ENCODE measurements around the gene PSMB5.
A peak's percentile ranks its signal among the peaks of the same experiment; 100 is the strongest.
"Not testable (repeated sequence)": the region's sequence is repeated elsewhere in the genome, so short reads cannot be mapped to it uniquely, and the experiment has no call there.

PSMB5 gene

GRCh38 chr14:23005451-23006187, 29.1 kb downstream of the PSMB5 start:
- POLR2A ChIA-PET (ENCODE audit: low non-redundant PET), result interaction anchor here (1.2 kb wide), 1 partner anchor 10 kb away, joined by 4 read pairs; no protein-coding TSS in a partner anchor
- DNase-seq (ENCODE audit: low spot score), result no peak
- TF ChIP-seq, protein P1, sequence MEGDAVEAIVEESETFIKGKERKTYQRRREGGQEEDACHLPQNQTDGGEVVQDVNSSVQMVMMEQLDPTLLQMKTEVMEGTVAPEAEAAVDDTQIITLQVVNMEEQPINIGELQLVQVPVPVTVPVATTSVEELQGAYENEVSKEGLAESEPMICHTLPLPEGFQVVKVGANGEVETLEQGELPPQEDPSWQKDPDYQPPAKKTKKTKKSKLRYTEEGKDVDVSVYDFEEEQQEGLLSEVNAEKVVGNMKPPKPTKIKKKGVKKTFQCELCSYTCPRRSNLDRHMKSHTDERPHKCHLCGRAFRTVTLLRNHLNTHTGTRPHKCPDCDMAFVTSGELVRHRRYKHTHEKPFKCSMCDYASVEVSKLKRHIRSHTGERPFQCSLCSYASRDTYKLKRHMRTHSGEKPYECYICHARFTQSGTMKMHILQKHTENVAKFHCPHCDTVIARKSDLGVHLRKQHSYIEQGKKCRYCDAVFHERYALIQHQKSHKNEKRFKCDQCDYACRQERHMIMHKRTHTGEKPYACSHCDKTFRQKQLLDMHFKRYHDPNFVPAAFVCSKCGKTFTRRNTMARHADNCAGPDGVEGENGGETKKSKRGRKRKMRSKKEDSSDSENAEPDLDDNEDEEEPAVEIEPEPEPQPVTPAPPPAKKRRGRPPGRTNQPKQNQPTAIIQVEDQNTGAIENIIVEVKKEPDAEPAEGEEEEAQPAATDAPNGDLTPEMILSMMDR (conservative IDR thresholded peaks at IDR 0.05; ENCODE audit: low read depth), result no peak
- CTCF ChIA-PET, result interaction anchor here (0.9 to 2.3 kb wide), 5 partner anchors 11 to 63 kb away, joined by 3 to 22 read pairs (median 7); partner anchors contain the start of gene AJUBA
- H3K27ac ChIP-seq, result no peak overlapping the region

DNA sequence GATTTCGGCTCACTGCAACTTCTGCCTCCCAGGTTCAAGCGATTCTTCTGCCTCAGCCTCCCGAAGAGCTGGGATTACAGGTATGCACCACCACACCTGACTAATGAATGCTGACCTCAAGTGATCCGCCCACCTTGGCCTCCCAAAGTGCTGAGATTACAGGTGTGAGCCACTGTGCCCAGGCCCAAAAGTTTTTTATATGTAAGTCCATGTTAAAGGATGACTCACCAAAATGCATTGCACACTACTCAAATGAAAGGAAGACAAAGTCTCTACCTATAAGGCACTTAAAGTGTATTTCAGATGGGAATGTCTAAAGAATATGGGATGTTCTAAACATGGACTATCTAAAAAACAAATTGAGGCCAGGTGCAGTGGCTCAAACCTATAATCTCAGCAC, 30.4 kb downstream of the PSMB5 start:
- H3K27ac ChIP-seq; POLR2A ChIA-PET (ENCODE audit: low non-redundant PET); CTCF ChIA-PET; DNase-seq (ENCODE audit: low spot score): not testable (repeated sequence)

DNA sequence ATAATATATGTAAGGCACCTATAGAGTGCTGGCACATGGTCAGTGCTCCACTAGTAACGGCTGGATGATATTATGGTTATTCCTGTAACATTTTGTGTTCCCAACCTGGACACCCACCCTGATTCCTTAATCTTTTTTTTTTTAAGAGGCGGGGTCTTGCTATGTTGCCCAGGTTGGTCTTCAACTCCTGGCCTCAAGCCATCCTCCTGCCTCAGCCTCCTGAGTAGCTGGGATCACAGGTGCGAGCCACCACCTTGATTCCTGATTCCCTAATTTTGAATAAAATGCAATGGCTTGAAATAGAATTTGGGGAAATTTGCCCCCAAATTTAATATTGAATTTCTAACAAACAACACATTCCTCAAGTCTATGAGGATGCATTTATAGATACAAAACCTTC, 32.1 kb downstream of the PSMB5 start:
- DNase-seq (ENCODE audit: low spot score), result no peak
- TF ChIP-seq, protein P1 (conservative IDR thresholded peaks at IDR 0.05; ENCODE audit: low read depth), result no peak
- ChIA-PET CTCF (interaction anchor here (1.3 kb wide), 1 partner anchor 55 kb away, joined by 3 read pairs; no protein-coding TSS in a partner anchor), POLR2A (ENCODE audit: low non-redundant PET) (no interaction called here)
- no peak overlapping the region for H3K27ac ChIP-seq

- TF ChIP-seq, protein P1 (conservative IDR thresholded peaks at IDR 0.05; ENCODE audit: low read depth), result no peak
- no peak for DNase-seq (ENCODE audit: low spot score)
- ChIA-PET POLR2A (ENCODE audit: low non-redundant PET) (no interaction called here), CTCF (interaction anchor here (1.2 to 1.8 kb wide), 2 partner anchors 14 to 56 kb away, joined by 4 to 10 read pairs; no protein-coding TSS in a partner anchor)
- no peak overlapping the region for H3K27ac ChIP-seq
Measured at GRCh38 chr14:23000860-23001259, 33.8 kb downstream of the PSMB5 start.

DNA sequence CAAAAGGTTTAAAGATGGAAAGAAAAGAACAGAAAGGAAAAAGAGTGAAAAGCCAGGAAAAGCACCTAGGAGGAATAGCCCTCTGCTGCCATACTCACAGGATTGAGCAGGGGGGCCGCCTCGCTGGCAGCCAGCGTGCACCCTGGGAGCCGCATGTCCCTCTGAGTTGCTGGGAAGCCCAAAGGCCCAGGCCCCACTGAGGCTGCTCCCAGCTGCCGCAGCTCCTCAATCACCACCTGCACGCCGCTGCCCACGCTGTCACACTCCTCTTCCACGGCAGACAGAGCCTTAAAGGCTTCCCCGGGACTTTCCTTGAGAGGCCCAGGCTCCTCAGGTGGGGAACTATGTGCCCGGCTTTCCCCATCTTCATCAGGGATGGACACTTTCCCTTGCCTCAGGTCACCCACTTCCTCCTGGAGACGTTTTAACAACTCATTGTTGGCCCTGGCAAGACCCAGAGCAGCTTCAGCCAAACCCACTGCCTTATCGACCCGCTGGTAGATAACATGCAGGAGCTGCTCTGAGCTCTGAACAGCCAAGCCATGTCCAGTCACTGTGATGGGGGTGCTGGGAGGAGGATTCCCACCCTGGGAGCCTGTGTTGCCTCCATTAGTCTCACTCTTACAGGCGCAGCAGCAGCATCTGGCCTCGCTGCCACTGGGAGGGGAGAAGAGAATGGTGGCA, 36.2 kb downstream of the PSMB5 start:
- DNase-seq (ENCODE audit: low spot score), result no peak
- POLR2A ChIA-PET (ENCODE audit: low non-redundant PET), result no interaction called here
- CTCF ChIA-PET, result no interaction called here
- TF ChIP-seq, protein P1 (conservative IDR thresholded peaks at IDR 0.05; ENCODE audit: low read depth), result no peak
- 0 out of 2 replicates have a peak overlapping the region, but pooled peaks have one; percentile 0 for H3K27ac ChIP-seq

DNA sequence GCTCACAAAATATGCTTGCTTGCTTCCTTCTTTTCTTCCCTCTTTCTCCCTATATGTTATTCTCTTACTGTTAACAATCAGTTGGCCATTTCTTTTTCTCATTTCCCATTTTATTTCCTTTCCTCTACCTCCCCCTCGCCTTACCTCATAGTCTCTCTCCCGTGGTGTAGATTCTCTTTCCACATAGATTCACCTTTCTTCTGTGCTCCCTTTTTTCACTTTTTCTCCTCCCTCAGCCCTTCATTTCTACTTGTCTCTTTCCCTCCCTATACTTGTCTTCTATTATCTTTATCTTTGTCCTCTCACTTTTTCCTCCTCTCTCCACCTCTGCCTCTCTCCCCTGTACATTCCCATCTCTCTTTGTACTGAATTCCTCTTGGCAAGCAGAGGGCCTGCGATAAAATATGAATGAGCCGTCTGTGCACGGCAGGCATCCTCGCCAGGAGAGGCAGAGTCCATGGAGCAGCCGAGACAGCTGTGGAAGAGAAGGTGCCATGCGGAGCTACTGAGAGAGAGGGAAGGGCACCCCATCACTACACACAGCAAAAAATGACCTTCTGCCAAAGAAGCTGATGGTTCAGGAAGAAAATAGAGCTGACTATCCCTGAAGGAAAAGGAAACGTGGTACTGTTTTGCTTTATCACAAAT, 36.9 kb downstream of the PSMB5 start:
- TF ChIP-seq, protein P1 (conservative IDR thresholded peaks at IDR 0.05; ENCODE audit: low read depth), result no peak
- H3K27ac ChIP-seq, result no peak overlapping the region
- ChIA-PET POLR2A (ENCODE audit: low non-redundant PET) (no interaction called here), CTCF (interaction anchor here (3.7 kb wide), 1 partner anchor 12 kb away, joined by 30 read pairs; no protein-coding TSS in a partner anchor)
- DNase-seq (ENCODE audit: low spot score), result no peak
